Activated gamma-delta T cell treated with Interleukin-2 at 50 U/mL for 16 hours (primary cell): Measurements from ENCODE around the gene GALNT16.
"Not testable (repeated sequence)": the region's sequence is repeated elsewhere in the genome, so short reads cannot be mapped to it uniquely, and the experiment has no call there.

Experiments
- DNase-seq: peaks from one replicate; pipeline ENCODE4 v3.0.0-alpha.2; 2020

The GALNT16 gene

GRCh38 chr14:69288011-69288771, 28.2 kb downstream of the GALNT16 start:
- DNase-seq = no peak

GRCh38 chr14:69288956-69289705, 29.2 kb downstream of the GALNT16 start:
- no peak for DNase-seq

- DNase-seq = no peak
Measured at GRCh38 chr14:69289811-69290520, 30.0 kb downstream of the GALNT16 start.

GRCh38 chr14:69290881-69291280, 30.9 kb downstream of the GALNT16 start:
- DNase-seq = not testable (repeated sequence)

GRCh38 chr14:69291396-69291795, 31.4 kb downstream of the GALNT16 start:
- DNase-seq = no peak

- DNase-seq = no peak
Measured at GRCh38 chr14:69291891-69292561, 32.1 kb downstream of the GALNT16 start.

- DNase-seq = no peak
Measured at GRCh38 chr14:69298131-69299071, 38.4 kb downstream of the GALNT16 start.

GRCh38 chr14:69299286-69300035, 39.5 kb downstream of the GALNT16 start:
- no peak for DNase-seq

GRCh38 chr14:69300601-69301221, 40.8 kb downstream of the GALNT16 start:
- no peak for DNase-seq

- DNase-seq = no peak
Measured at GRCh38 chr14:69303086-69303485, 43.1 kb downstream of the GALNT16 start.

GRCh38 chr14:69312608-69313007, 52.6 kb downstream of the GALNT16 start:
- no peak for DNase-seq

- DNase-seq = no peak
Measured at GRCh38 chr14:69313176-69313575, 53.2 kb downstream of the GALNT16 start.

GRCh38 chr14:69314327-69314726, 54.4 kb downstream of the GALNT16 start:
- DNase-seq = no peak

- DNase-seq = no peak
Measured at GRCh38 chr14:69315301-69315700, 55.3 kb downstream of the GALNT16 start.

- no peak for DNase-seq
Measured at GRCh38 chr14:69316449-69317101, 56.6 kb downstream of the GALNT16 start.

GRCh38 chr14:69317102-69317755, 57.3 kb downstream of the GALNT16 start:
- no peak for DNase-seq

GRCh38 chr14:69317780-69318179, 57.8 kb downstream of the GALNT16 start:
- no peak for DNase-seq

GRCh38 chr14:69318241-69318640, 58.3 kb downstream of the GALNT16 start:
- DNase-seq = no peak

- no peak for DNase-seq
Measured at GRCh38 chr14:69318901-69319475, 59.0 kb downstream of the GALNT16 start.
